Neuron (in vitro differentiated cells): ENCODE data around the gene RAB1A.
"Not testable (repeated sequence)": the region's sequence is repeated elsewhere in the genome, so short reads cannot be mapped to it uniquely, and the experiment has no call there.

ENCODE experiments used
- H2AFZ ChIP-seq: one replicate; pipeline ENCODE4 v1.6.1; 2013; ENCODE audit warnings: low read depth, mild to moderate bottlenecking, inconsistent platforms, low read length, moderate library complexity
- H3K27me3 ChIP-seq: one replicate; pipeline ENCODE4 v1.6.1; 2013; ENCODE audit warnings: low read length; ENCODE audit not compliant: insufficient read depth
- H3K36me3 ChIP-seq: one replicate; pipeline ENCODE4 v1.6.1; 2013; ENCODE audit warnings: low read length; ENCODE audit not compliant: insufficient read depth
- H3K4me1 ChIP-seq: one replicate; pipeline ENCODE4 v1.6.1; 2013; ENCODE audit warnings: low read length; ENCODE audit not compliant: insufficient read depth
- H3K4me3 ChIP-seq: 2 replicates; pipeline ENCODE4 v1.5.1; 2013; ENCODE audit warnings: mild to moderate bottlenecking, low read length, moderate library complexity
- H3K9me3 ChIP-seq: one replicate; pipeline ENCODE4 v1.6.1; 2013; ENCODE audit warnings: low read length

Gene RAB1A

DNA sequence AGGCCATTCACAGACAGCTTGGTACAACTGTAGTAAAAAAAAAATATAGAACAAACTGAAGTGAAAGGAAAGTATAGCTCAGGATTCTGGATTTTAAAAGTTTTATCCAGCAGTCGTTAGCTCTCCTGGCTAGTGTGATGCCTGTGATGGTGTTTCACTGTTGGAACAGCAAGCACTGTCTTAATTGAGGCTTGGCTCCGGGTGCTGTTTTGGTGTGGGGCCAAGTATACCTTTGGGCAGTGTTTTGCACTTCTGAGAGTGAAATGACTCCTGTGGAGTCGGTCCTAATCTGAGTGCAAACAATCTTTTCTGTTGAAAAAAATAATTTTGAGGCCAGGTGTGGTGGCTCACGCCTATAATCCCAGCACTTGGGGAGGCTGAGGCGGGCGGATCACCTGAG, 28.7 kb upstream of the RAB1A start:
- H3K9me3 ChIP-seq = no peaks in the 10 kb centered on the region
- no peak overlapping the region for H3K4me3 ChIP-seq
- H3K36me3 ChIP-seq = no peaks in the 10 kb centered on the region
- peaks cover 5% of the 10 kb centered on the region for H3K4me1 ChIP-seq
- H2AFZ ChIP-seq = no peak overlapping the region
- H3K27me3 ChIP-seq = no peaks in the 10 kb centered on the region

DNA sequence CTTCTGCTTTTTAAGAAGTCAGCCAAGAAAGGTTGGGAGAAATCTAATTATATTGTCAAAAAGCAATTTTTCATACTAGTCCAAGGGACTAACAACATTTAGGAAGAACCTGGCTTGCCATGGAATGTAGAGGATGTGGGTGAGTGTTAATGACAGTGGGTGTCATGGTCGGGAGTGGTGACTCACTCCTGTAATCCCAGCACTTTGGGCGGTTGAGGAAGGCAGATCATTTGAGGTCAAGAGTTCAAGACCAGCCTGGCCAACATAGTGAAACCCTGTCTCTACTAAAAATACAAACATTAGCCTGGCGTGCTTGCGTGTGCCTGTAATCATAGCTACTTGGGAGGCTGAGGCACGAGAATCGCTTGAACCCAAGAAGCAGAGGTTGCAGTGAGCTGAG, 27.9 kb upstream of the RAB1A start:
- H3K4me3 ChIP-seq, H3K36me3 ChIP-seq, H3K9me3 ChIP-seq, H2AFZ ChIP-seq, H3K27me3 ChIP-seq, H3K4me1 ChIP-seq: not testable (repeated sequence)

DNA sequence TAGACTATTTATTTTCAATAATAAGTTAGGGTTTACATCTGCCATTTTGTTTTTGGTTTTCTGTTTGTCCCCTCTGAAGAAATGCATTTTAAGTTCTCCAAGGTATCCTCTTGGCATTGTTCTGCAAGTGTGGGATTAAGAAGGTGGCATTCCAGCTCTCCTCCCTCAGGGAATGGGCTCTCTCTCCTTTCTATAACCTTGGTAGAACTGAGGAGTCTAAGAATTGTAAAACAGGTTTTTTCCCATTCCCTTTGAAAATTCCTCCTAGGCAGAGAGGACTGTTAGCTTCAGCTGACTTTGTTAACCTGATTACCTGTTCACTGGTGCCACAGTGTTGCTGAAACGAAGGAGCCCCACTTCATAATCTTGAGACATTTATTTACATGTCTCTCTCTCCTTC, 26.1 kb upstream of the RAB1A start:
- H3K4me3 ChIP-seq = no peak overlapping the region
- H2AFZ ChIP-seq = no peak overlapping the region
- H3K27me3 ChIP-seq = no peaks in the 10 kb centered on the region
- no peaks in the 10 kb centered on the region for H3K36me3 ChIP-seq
- H3K9me3 ChIP-seq = no peaks in the 10 kb centered on the region
- no peaks in the 10 kb centered on the region for H3K4me1 ChIP-seq

GRCh38 chr2:65153515-65153914, 23.6 kb upstream of the RAB1A start:
- Histone ChIP-seq H3K9me3 (no peaks in the 10 kb centered on the region), H3K4me3 (no peak overlapping the region), H3K36me3 (no peaks in the 10 kb centered on the region), H3K27me3 (no peaks in the 10 kb centered on the region), H2AFZ (no peak overlapping the region), H3K4me1 (no peaks in the 10 kb centered on the region)

- Histone ChIP-seq H3K9me3 (no peaks in the 10 kb centered on the region), H3K36me3 (no peaks in the 10 kb centered on the region), H3K4me1 (no peaks in the 10 kb centered on the region), H2AFZ (no peak overlapping the region), H3K4me3 (no peak overlapping the region), H3K27me3 (no peaks in the 10 kb centered on the region)
These were observed 16.2 kb upstream of the RAB1A start for GRCh38 chr2:65146078-65146477.

GRCh38 chr2:65144571-65144970, 14.7 kb upstream of the RAB1A start:
- Histone ChIP-seq H2AFZ (no peak overlapping the region), H3K27me3 (no peaks in the 10 kb centered on the region), H3K9me3 (no peaks in the 10 kb centered on the region), H3K36me3 (no peaks in the 10 kb centered on the region), H3K4me1 (no peaks in the 10 kb centered on the region), H3K4me3 (no peak overlapping the region)

DNA sequence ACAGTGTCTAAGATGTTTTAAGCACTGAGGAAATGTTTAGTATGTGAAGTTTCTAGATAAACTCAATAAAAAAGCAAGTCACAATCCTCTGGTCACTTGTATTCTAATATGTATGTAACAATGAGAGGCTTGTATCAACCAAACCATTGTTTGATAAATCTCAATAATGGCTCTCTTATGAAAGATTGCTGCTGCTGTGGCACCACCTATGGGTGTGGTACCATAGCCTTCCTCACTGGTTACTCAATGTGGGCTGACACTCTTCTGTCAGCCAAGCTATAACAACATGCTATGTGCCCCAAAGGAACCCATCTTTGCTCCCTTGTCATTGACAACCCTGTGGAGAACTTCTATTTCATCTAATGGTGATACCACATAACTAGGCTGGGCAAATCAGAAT, 12.6 kb upstream of the RAB1A start:
- no peak overlapping the region for H2AFZ ChIP-seq
- H3K4me1 ChIP-seq = no peaks in the 10 kb centered on the region
- H3K27me3 ChIP-seq = no peaks in the 10 kb centered on the region
- no peaks in the 10 kb centered on the region for H3K36me3 ChIP-seq
- H3K4me3 ChIP-seq = no peak overlapping the region
- no peaks in the 10 kb centered on the region for H3K9me3 ChIP-seq

- Histone ChIP-seq H2AFZ (no peak overlapping the region), H3K9me3 (no peaks in the 10 kb centered on the region), H3K4me1 (no peaks in the 10 kb centered on the region), H3K4me3 (no peak overlapping the region), H3K27me3 (no peaks in the 10 kb centered on the region), H3K36me3 (no peaks in the 10 kb centered on the region)
These were observed 7.4 kb upstream of the RAB1A start for GRCh38 chr2:65137197-65137775.

GRCh38 chr2:65136253-65136652, 6.3 kb upstream of the RAB1A start:
- Histone ChIP-seq H3K4me3 (no peak overlapping the region), H3K36me3 (no peaks in the 10 kb centered on the region), H3K4me1 (no peaks in the 10 kb centered on the region), H3K9me3 (no peaks in the 10 kb centered on the region), H3K27me3 (no peaks in the 10 kb centered on the region), H2AFZ (no peak overlapping the region)

- no peaks in the 10 kb centered on the region for H3K27me3 ChIP-seq
- H3K9me3 ChIP-seq = no peaks in the 10 kb centered on the region
- no peaks in the 10 kb centered on the region for H3K4me1 ChIP-seq
- no peak overlapping the region for H2AFZ ChIP-seq
- H3K36me3 ChIP-seq = no peaks in the 10 kb centered on the region
- no peak overlapping the region for H3K4me3 ChIP-seq
These were observed 4.3 kb upstream of the RAB1A start for GRCh38 chr2:65134158-65134557.

- H3K9me3 ChIP-seq = no peaks in the 10 kb centered on the region
- H3K36me3 ChIP-seq = no peaks in the 10 kb centered on the region
- H2AFZ ChIP-seq = no peak overlapping the region
- H3K27me3 ChIP-seq = no peaks in the 10 kb centered on the region
- no peak overlapping the region for H3K4me3 ChIP-seq
- H3K4me1 ChIP-seq = peaks cover 3% of the 10 kb centered on the region
These were observed 3.7 kb upstream of the RAB1A start for GRCh38 chr2:65133626-65134025.

- H2AFZ ChIP-seq, H3K9me3 ChIP-seq, H3K36me3 ChIP-seq, H3K4me3 ChIP-seq, H3K27me3 ChIP-seq: not testable (repeated sequence)
- H3K4me1 ChIP-seq = peaks cover 10% of the 10 kb centered on the region
These were observed 3.0 kb upstream of the RAB1A start for GRCh38 chr2:65132930-65133329.

DNA sequence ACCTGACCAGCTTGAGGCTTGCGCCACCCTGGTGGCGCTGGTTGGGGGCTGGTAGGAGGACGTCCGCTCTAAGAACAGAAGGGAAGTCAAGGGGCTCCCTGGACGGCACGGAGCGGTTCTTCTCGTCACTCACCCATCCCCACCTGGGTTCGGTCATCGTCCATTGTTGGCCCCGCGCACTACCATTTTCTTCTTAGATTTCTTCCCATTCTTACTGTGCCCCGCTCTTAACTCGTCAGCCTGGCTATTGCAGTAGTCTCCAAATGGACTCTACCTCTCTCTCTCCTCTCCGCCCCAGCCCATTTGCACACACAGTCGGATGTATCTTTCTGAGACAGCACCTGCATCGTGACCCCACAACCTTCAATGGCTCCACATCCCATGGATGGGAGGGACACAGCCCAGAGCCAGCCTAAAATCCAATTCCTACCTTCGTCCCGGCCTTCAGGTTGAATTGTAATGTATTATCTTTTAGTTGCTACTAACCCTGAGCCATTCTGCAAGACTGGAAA, 814 bp upstream of the RAB1A start:
- Histone ChIP-seq H3K4me1 (peaks cover 10% of the 10 kb centered on the region), H3K36me3 (no peaks in the 10 kb centered on the region), H3K27me3 (no peaks in the 10 kb centered on the region), H3K4me3 (peak overlapping the region; percentile 55), H2AFZ (peak overlapping the region; percentile 60), H3K9me3 (no peaks in the 10 kb centered on the region)

DNA sequence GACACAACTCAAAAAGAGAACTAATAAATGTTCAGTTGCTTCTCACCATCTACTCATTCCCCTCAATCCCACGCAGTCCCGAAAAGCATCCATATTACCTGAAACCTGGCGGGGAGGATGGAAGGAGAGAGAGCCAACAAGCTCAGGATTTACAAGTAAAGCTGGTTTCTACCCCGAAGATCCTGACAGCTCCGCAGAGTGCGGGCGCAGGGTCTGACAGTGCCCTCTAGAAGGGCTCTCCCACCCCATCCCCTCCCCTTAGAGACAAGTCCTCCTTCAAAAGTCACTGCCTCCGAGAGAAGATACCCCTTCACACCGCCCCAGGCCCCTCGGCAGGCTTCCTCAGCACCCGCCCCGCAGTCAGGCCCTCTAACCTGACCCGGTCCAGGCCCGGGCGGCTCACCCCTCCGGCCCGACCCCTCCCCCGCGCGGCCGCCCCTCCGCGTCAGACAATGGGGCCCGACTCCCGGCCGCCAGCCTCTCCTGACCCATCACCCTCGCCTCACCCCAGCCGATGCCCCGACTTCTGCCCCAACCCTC, 550 bp downstream of the RAB1A start:
- H3K9me3 ChIP-seq = no peaks in the 10 kb centered on the region
- H3K4me1 ChIP-seq = peaks cover 10% of the 10 kb centered on the region
- no peaks in the 10 kb centered on the region for H3K27me3 ChIP-seq

More for the DNA sequence above, 550 bp downstream of the RAB1A start:
- Histone ChIP-seq H3K4me3 (peak overlapping the region; percentile 98), H3K36me3 (no peaks in the 10 kb centered on the region), H2AFZ (peak overlapping the region; percentile 94)
